HG03025 (cell line): Measurements from ENCODE around the gene AGBL1.

Experiments
- ATAC-seq: cut with Tn5 transposase; IDR thresholded peaks from one replicate; pipeline ENCODE4 v1.9.1; 2021; ENCODE audit warnings: mild to moderate bottlenecking, moderate library complexity; ENCODE audit not compliant: unreplicated experiment, low FRiP score

AGBL1 gene

GRCh38 chr15:86558686-86559085 is 479.0 kb downstream of the AGBL1 start:
- no peak for ATAC-seq

GRCh38 chr15:86568378-86568777 is 488.7 kb downstream of the AGBL1 start:
- ATAC-seq: no peak

- ATAC-seq: no peak
These were observed 491.1 kb downstream of the AGBL1 start for GRCh38 chr15:86570738-86571137.

- no peak for ATAC-seq
These were observed 492.2 kb downstream of the AGBL1 start for GRCh38 chr15:86571873-86572272.

- ATAC-seq: no peak
These were observed 492.7 kb downstream of the AGBL1 start for GRCh38 chr15:86572368-86572841.

GRCh38 chr15:86573476-86573875 is 493.8 kb downstream of the AGBL1 start:
- no peak for ATAC-seq

GRCh38 chr15:86588413-86588812 is 508.7 kb downstream of the AGBL1 start:
- no peak for ATAC-seq

GRCh38 chr15:86590461-86590860 is 510.8 kb downstream of the AGBL1 start:
- ATAC-seq: no peak

GRCh38 chr15:86591158-86591557 is 511.5 kb downstream of the AGBL1 start:
- ATAC-seq: no peak

GRCh38 chr15:86591994-86592735 is 512.5 kb downstream of the AGBL1 start:
- no peak for ATAC-seq

GRCh38 chr15:86595741-86596140 is 516.1 kb downstream of the AGBL1 start:
- no peak for ATAC-seq

- ATAC-seq: no peak
These were observed 523.8 kb downstream of the AGBL1 start for GRCh38 chr15:86603466-86603865.

GRCh38 chr15:86608461-86609205 is 529.0 kb downstream of the AGBL1 start:
- ATAC-seq: no peak

- no peak for ATAC-seq
These were observed 529.6 kb downstream of the AGBL1 start for GRCh38 chr15:86609275-86609674.

- no peak for ATAC-seq
These were observed 530.4 kb downstream of the AGBL1 start for GRCh38 chr15:86610038-86610437.

- ATAC-seq: no peak
These were observed 531.9 kb downstream of the AGBL1 start for GRCh38 chr15:86611417-86612040.

- ATAC-seq: no peak
These were observed 535.7 kb downstream of the AGBL1 start for GRCh38 chr15:86615411-86615810.

- no peak for ATAC-seq
These were observed 536.1 kb downstream of the AGBL1 start for GRCh38 chr15:86615816-86616215.

GRCh38 chr15:86616771-86617170 is 537.1 kb downstream of the AGBL1 start:
- no peak for ATAC-seq

- no peak for ATAC-seq
These were observed 540.5 kb downstream of the AGBL1 start for GRCh38 chr15:86620157-86620556.

GRCh38 chr15:86620641-86621349 is 541.1 kb downstream of the AGBL1 start:
- ATAC-seq: no peak
